Epidermal melanocyte (primary cell): ENCODE measurements around the gene PCGF3.
"Not testable (repeated sequence)": the region's sequence is repeated elsewhere in the genome, so short reads cannot be mapped to it uniquely, and the experiment has no call there.

ENCODE experiments used
- DNase-seq: peaks from one replicate; pipeline ENCODE4 v3.0.0; 2011; ENCODE audit warnings: low spot score; ENCODE audit not compliant: insufficient read length

PCGF3 gene

DNA sequence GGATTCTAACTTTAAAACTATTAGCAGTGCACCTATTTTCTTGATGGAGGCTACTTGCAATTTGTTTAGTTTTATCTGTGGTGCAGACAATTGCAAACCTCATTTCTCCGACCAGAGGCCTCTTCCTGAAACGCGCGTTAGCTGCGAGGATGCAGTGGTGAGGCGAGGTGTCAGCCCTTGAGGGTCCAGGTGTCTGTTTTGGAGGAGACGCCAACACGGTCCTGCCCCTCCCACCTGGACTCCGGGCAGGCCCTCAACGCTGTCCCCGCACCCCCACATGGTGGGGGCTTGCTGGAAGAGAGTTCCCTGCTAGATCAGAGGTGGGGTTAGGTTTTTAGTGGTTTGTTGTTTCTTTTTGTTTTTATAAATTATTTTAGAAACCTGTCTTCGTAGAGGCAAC, 34.4 kb downstream of the PCGF3 start:
- DNase-seq = no peak

- DNase-seq = no peak
These were observed 35.1 kb downstream of the PCGF3 start for GRCh38 chr4:740656-741282.

DNA sequence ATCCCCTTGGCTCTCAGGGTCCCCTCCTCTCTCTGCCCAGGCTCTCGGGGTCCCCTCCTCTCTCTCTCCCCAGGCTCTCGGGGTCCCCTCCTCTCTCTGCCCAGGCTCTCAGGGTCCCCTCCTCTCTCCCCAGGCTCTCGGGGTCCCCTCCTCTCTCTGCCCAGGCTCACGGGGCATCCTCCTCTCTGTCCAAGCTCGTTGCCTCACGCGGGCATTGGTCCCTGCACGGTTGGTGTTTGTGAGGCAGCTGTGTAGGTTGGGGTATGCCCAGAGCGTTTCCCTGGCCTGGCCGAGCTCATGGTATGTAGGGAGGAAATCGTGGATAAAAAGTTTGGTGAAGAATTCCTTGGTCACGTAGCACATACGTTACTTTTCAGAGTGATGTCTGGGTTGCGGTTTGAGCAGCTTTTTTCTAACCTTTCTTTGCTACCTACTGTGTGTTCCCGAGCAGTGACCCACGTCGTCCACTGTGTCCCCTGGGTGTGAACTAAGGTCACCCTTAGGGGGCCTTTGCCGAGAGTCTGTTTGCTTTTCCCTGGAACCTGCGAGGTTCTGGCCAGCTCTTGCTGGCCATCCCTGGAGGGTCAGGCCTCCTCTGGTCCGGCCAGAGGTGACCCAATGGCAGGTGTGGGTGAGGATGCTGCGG, 36.6 kb downstream of the PCGF3 start:
- no peak for DNase-seq

GRCh38 chr4:742742-743311, 37.2 kb downstream of the PCGF3 start:
- DNase-seq = peak; percentile 81

- no peak for DNase-seq
These were observed 38.0 kb downstream of the PCGF3 start for GRCh38 chr4:743463-744211.

GRCh38 chr4:744212-744841, 38.7 kb downstream of the PCGF3 start:
- no peak for DNase-seq

DNA sequence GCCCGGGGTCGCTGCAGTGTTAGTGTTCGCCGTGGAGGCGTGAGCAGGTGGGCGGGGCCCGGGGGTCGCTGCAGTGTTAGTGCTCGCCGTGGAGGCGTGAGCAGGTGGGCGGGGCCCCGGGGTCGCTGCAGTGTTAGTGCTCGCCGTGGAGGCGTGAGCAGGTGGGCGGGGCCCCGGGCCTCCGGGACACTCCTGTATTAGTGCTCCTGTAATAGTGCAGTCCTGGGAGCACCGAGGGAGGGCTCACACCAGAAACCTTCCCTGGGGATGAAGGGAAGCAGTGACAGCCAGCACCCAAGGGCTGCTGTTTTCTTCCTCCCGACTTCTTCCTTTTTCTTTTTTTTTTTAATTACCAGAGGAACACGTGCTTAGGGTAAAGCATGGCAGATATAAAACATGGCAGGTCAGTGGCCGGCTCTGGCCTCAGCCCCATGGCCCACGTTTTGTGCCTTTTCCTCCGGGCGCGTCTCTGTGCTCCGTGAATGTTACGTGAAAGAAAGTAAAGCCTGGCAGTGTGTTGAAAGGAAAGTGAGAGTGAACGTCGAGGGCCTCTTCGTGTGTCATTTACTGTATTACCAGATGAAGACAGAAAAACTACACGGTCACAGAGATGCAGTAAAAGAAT, 42.0 kb downstream of the PCGF3 start:
- no peak for DNase-seq

GRCh38 chr4:748461-748860, 42.8 kb downstream of the PCGF3 start:
- no peak for DNase-seq

GRCh38 chr4:749698-750666, 44.4 kb downstream of the PCGF3 start:
- no peak for DNase-seq

GRCh38 chr4:751676-752075, 46.0 kb downstream of the PCGF3 start:
- no peak for DNase-seq

DNA sequence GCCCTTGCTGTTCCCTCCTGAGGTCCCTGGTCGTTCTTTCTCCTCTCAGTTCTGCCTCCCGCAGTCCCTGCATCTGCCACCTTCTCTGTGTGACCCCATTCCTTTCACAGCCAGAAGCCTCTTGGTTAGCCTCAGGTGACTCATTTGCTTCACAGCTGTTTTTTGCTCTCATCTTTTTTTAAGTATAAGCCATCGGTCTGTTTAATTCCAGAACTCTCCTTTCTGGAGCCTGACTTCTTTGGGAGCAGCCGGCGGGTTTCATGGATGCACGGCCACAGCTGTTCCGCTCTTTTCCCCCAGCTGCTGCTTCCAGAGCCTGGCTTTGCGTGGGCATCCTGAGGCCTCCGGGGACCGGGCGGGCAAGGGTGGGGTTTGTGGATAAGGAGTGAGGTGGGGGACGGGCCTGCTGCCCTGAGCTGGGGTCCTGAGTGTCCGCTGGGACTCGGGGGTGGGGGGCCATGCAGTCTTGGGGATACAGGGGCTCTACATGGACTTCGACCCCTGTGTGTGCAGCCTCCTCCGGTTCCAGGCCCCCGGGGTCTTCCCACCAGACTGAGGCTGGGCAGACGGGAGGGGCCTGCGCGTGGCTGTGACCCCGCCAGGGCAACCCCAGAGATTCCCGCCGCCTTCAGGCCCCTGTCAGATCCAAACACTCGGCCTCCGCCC, 46.7 kb downstream of the PCGF3 start:
- no peak for DNase-seq

- DNase-seq = not testable (repeated sequence)
These were observed 47.6 kb downstream of the PCGF3 start for GRCh38 chr4:753186-753585.

DNA sequence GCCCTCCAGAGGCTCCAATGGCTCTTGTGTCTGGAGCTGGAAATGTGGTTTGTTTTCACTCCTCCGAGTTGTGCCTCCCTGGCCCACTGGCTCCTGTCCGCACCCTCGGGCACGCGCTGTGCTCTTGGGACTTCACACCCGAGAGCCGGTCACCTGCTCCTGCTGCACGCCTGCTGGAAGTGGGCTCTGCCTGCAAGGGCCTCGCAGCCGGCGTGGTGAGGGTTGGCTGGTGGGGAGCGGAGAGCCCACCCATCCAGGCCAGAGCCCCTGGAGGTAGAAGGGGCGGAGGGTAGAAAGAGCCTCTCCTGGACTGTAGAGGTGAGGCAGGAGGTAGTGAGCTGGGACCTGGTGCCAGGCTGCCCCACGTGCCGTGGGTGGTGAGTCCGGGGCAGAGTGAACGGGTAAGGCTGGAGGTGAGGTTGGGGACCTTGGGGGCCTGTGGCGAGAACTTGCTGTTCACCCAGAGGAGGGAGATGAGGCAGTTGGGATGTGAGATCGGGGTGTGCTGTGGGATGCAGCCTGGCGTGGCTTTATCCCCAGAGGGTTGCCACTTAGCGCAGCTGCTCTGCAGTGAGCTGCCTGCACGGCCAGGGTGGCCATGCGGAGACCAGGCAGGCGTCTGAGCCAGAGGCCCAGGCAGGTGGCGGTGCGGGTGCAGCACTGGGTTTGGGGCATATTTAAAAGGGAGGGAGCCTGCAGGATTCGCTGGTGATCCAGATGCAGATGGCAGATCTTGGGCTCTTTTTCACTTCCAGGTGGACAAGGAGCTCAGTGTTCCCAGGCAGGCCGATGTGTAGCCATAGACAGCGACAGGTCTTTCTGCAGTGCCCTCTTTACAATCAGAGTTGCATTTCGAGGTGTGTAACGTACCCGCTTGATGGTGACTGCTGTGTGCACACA, 48.8 kb downstream of the PCGF3 start:
- DNase-seq = no peak

DNA sequence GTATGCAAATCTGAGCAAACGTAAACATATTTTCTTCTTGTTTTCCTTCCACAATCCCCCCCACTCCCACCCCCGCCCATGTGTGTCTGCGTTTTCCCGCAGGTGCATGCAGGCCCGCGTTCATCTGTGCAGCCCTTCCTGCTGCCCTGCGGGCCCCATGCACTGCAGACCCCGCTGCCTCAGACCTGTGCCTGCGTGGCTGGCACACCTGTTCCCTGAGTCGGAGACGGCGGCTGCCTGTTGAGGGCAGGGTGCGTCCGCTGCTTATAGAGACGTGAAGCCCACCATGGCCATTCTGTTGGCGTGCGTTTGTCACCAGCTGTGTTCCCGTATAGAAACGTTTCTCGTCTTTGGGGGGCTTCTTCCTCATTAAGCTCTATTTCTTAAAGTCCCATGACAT, 51.5 kb downstream of the PCGF3 start:
- DNase-seq = no peak

- not testable (repeated sequence) for DNase-seq
These were observed 54.2 kb downstream of the PCGF3 start for GRCh38 chr4:759810-760209.

DNA sequence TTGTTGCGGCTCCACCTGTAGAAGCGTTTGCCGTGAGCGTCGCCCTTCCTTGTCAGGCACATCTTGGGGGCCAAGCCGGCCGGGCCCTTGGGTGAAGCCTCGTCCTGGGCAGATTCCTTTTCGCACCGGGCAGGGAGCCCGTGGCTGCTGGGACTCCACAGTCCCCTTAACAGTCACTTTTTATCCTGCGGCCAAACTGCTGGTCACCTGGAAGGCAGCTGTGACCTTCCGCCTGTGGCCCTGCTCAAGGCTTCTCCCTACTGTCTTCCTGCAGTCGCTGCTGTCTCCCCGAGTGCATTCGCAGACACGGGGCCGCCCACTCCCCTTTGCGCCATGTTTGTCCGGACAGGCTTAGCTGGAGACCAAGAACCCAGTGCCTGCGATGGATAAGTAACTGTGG, 55.0 kb downstream of the PCGF3 start:
- DNase-seq = no peak

- DNase-seq = no peak
These were observed 55.5 kb downstream of the PCGF3 start for GRCh38 chr4:761086-761485.

- no peak for DNase-seq
These were observed 56.1 kb downstream of the PCGF3 start for GRCh38 chr4:761739-762138.
